Stimulated activated CD4-positive, alpha-beta T cell treated with anti-CD3 and anti-CD28 coated beads, Interleukin-4, amount 100 ng/mL, for 4 hours (primary cell): ENCODE data around the gene DUSP12.
"Not testable (repeated sequence)": the region's sequence is repeated elsewhere in the genome, so short reads cannot be mapped to it uniquely, and the experiment has no call there.

Experiments used
- DNase-seq, 2 experiments: peaks; one replicate each; pipeline ENCODE4 v3.0.0-alpha.2; 2020

Gene DUSP12

GRCh38 chr1:161749509-161750407, at the start of gene DUSP12:
Gene DUSP12 (plus strand): TSS chr1:161749786. CDS start chr1:161749802, 16 bp downstream.
- DNase-seq: peak; percentile 81 to 85

GRCh38 chr1:161702250-161702649, 47.3 kb upstream of the DUSP12 start:
- DNase-seq: no peak

GRCh38 chr1:161705537-161705936, 44.0 kb upstream of the DUSP12 start:
- DNase-seq: no peak

GRCh38 chr1:161706113-161706481, 43.5 kb upstream of the DUSP12 start:
- DNase-seq: no peak

GRCh38 chr1:161706482-161707347, 42.9 kb upstream of the DUSP12 start, which contains the start of gene FCRLA:
Gene FCRLA (plus strand): TSS chr1:161707229. CDS start chr1:161707265, 36 bp downstream.
- DNase-seq: no peak

- DNase-seq: no peak
Measured at GRCh38 chr1:161707503-161707902, 42.1 kb upstream of the DUSP12 start.

GRCh38 chr1:161709373-161709772, 40.2 kb upstream of the DUSP12 start:
- DNase-seq: no peak

- no peak for DNase-seq
Measured at GRCh38 chr1:161710560-161710959, 39.0 kb upstream of the DUSP12 start.

- no peak for DNase-seq
Measured at GRCh38 chr1:161718559-161719324, 30.8 kb upstream of the DUSP12 start.

GRCh38 chr1:161719325-161719611, 30.3 kb upstream of the DUSP12 start:
- DNase-seq: no peak

- no peak for DNase-seq
Measured at GRCh38 chr1:161720422-161720821, 29.2 kb upstream of the DUSP12 start.

- no peak for DNase-seq
Measured at GRCh38 chr1:161720956-161721737, 28.4 kb upstream of the DUSP12 start, which contains the start of gene FCRLB. Gene FCRLB (plus strand): TSS chr1:161721544. CDS start chr1:161722673, 1,129 bp downstream.

GRCh38 chr1:161721738-161722343, 27.7 kb upstream of the DUSP12 start:
- DNase-seq: no peak

GRCh38 chr1:161722406-161722805, 27.2 kb upstream of the DUSP12 start:
- no peak for DNase-seq

GRCh38 chr1:161723459-161724141, 26.0 kb upstream of the DUSP12 start:
- no peak for DNase-seq

GRCh38 chr1:161725258-161725907, 24.2 kb upstream of the DUSP12 start:
- DNase-seq: not testable (repeated sequence)

- peak; percentile 15 to 27 for DNase-seq
Measured at GRCh38 chr1:161725908-161726472, 23.6 kb upstream of the DUSP12 start.

GRCh38 chr1:161726473-161727255, 22.9 kb upstream of the DUSP12 start:
- DNase-seq: peak; percentile 52 to 64

- DNase-seq: peak; percentile 10 to 12
Measured at GRCh38 chr1:161727256-161727924, 22.2 kb upstream of the DUSP12 start.
